Gastroesophageal sphincter (tissue), 4 donors: ENCODE measurements around the gene CTSE. TPM values are rescaled to one million over a fixed set of nuclear protein-coding genes. Genes with fewer than 3 reads are reported as not detected.

ENCODE experiments used
- ATAC-seq: fragments of 150-250 bp; one replicate; pipeline ENCODE4 v1.9.1; 2016; ENCODE audit warnings: mild to moderate bottlenecking, moderate library complexity
- H3K27ac ChIP-seq, 4 donors: fragments of 200-600 bp; sonication (generic) in 3 of 4; 1 replicate in 3 of 4; 2 replicates in 1 of 4; pipeline ENCODE4 v1.5.1; 2016 to 2019
- H3K27me3 ChIP-seq: fragments of 200-600 bp; sonication (generic); one replicate; pipeline ENCODE4 v1.5.1; 2019
- H3K36me3 ChIP-seq, 2 donors: fragments of 200-600 bp; sonication (generic); one replicate each; pipeline ENCODE4 v1.5.1; 2019; ENCODE audit warnings: control low read depth in 1 of 2
- H3K4me1 ChIP-seq, 3 donors: fragments of 200-600 bp; sonication (generic); 1 replicate in 2 of 3; 2 replicates in 1 of 3; pipeline ENCODE4 v1.5.1; 2016 to 2019; ENCODE audit warnings: control low read depth in 2 of 3
- H3K4me3 ChIP-seq, 2 donors: fragments of 200-600 bp; sonication (generic); one replicate each; pipeline ENCODE4 v1.5.1; 2019; ENCODE audit warnings: mild to moderate bottlenecking in 1 of 2, moderate library complexity in 1 of 2
- H3K9me3 ChIP-seq, 3 donors: fragments of 200-600 bp; sonication (generic); one replicate each; pipeline ENCODE4 v1.5.1; 2017 to 2019; ENCODE audit warnings: control low read depth in 2 of 3
- CTCF ChIP-seq, 4 experiments: fragments of 200-600 bp in 2 of 4; fragments of 450-650 bp in 2 of 4; sonication (generic) in 1 of 4; IDR thresholded peaks; one replicate each; pipeline ENCODE4 v1.5.1; 2017 to 2019; ENCODE audit warnings: antibody characterized with exemption in 4 of 4, mild to moderate bottlenecking in 2 of 4, moderate library complexity in 2 of 4
- EP300 ChIP-seq: sonication (generic); formaldehyde crosslinking; IDR thresholded peaks from one replicate; pipeline ENCODE4 v1.6.1; 2017; ENCODE audit warnings: antibody characterized with exemption, mild to moderate bottlenecking
- POLR2A ChIP-seq, 2 donors: fragments of 450-650 bp; IDR thresholded peaks; one replicate each; pipeline ENCODE4 v1.6.1; 2017; ENCODE audit warnings: antibody characterized with exemption in 2 of 2, mild to moderate bottlenecking in 2 of 2, moderate library complexity in 1 of 2
- POLR2AphosphoS5 ChIP-seq: sonication (generic); formaldehyde crosslinking; IDR thresholded peaks from one replicate; pipeline ENCODE4 v1.6.1; 2017; ENCODE audit warnings: antibody characterized with exemption
- WGBS, 2 donors: methylation state at CpG; one replicate each; pipeline ENCODE4 v1.1.5; 2018; ENCODE audit warnings: low coverage in 1 of 2; 5-methylcytosine and 5-hydroxymethylcytosine counted together
- total RNA-seq, 4 donors: library from RNA; depleted of rRNA; stranded (reverse); fragments of >200 nt; gene quantifications; one replicate each; pipeline ENCODE4 v1.1.0, GENCODE V29; 2016

Gene CTSE
- total RNA-seq, 4 donors from 2014 or later = not detected

DNA sequence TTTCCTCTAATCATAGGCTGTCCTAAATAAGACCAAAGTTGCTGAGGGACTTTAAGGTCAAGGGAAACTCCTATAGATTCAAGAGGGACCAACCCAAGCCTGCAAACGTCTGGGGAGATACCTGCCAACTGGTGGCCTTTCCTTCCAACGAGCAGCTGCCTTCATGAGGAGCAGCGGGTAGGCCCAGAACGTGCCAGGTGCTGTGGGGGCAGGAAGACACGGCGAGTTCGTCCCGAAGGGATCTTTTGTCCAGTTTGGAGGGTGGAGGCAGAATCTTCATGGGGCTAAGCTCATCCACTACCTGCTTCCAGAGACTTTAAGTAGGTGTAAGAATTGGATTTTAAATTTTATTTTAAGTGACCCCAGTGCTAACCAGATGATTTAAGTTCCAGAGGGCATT is 54.5 kb downstream of the CTSE start:
- Histone ChIP-seq H3K4me3 (no peak overlapping the region), H3K9me3 (no peaks in the 10 kb centered on the region), H3K27ac (no peak overlapping the region), H3K36me3 (no peaks in the 10 kb centered on the region), H3K27me3 (no peaks in the 10 kb centered on the region), H3K4me1 (no peaks in the 10 kb centered on the region)
- WGBS, 2 donors = 76 to 88% methylated on average over 7 to 8 of the region's 8 CpGs
- TF ChIP-seq EP300 (no peak), POLR2AphosphoS5 (no peak), CTCF (IDR thresholded peaks at IDR 0.05) (no peak), POLR2A (IDR thresholded peaks at IDR 0.05) (no peak)
- ATAC-seq = no peak

DNA sequence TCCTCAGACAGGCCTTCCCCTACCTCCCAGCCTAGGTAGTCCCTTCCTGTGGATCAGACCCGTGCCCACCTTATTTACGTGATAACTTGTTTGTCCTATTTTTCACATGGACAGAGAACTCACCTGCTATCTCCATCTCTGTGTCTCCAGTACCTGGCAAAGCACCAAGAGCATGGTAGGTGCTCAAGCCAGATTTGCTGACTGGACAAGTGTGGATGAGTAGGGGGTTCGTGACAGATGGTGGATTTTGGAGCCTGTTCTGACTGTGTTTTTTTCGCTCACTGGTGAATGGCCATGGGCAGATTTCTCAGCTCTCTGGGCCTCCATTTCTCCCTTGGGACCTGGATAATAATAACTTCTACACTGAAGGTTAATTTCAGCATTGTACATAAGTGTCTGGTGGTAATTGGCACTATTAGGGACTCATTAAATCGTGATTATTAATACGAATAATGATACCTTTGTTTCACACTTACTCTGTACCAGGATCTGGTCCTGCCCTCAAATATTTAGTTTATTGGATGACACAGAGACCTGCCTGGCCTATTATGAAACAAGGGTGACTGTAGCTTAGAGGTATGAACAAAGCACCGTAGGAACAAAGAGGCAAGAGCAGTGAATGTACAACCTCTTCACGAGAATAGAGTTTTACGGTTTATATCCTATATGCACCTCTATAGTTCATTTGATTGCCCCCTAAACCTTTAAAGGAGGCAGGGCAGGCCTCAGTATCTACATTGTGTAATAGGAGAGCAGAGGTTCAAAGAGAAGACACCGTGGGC is 56.0 kb downstream of the CTSE start:
- Histone ChIP-seq H3K4me1 (no peaks in the 10 kb centered on the region), H3K9me3 (no peaks in the 10 kb centered on the region), H3K27me3 (no peaks in the 10 kb centered on the region), H3K27ac (no peak overlapping the region), H3K36me3 (no peaks in the 10 kb centered on the region), H3K4me3 (no peak overlapping the region)
- no peak for ATAC-seq
- WGBS, 2 donors = 81 to 93% methylated on average over 7 to 10 of the region's 10 CpGs
- TF ChIP-seq POLR2A (IDR thresholded peaks at IDR 0.05) = no peak
- TF ChIP-seq POLR2AphosphoS5 = no peak
- TF ChIP-seq CTCF (IDR thresholded peaks at IDR 0.05) = no peak
- no peak for TF ChIP-seq EP300

GRCh38 chr1:205965036-205965884 is 58.4 kb downstream of the CTSE start:
- TF ChIP-seq EP300 (no peak), POLR2A (IDR thresholded peaks at IDR 0.05) (no peak)

GRCh38 chr1:205963352-205964155 is 60.1 kb downstream of the CTSE start:
- no peak for ATAC-seq

More at GRCh38 chr1:205965036-205965884, 58.4 kb downstream of the CTSE start:
- Histone ChIP-seq H3K36me3 (no peaks in the 10 kb centered on the region), H3K27me3 (peaks cover 9% of the 10 kb centered on the region), H3K4me1 (no peaks in the 10 kb centered on the region), H3K27ac (no peak overlapping the region), H3K4me3 (no peak overlapping the region), H3K9me3 (no peaks in the 10 kb centered on the region)
- 81 to 100% methylated on average over 3 to 10 of the region's 13 CpGs for WGBS, 2 donors
- no peak for ATAC-seq

More at GRCh38 chr1:205963352-205964155, 60.1 kb downstream of the CTSE start:
- H3K27ac ChIP-seq = no peak overlapping the region
- no peak overlapping the region for H3K4me3 ChIP-seq
- H3K36me3 ChIP-seq = no peaks in the 10 kb centered on the region
- no peaks in the 10 kb centered on the region for H3K4me1 ChIP-seq
- WGBS, 2 donors = 79 to 89% methylated on average over 9 to 11 of the region's 16 CpGs
- peaks cover 23% of the 10 kb centered on the region for H3K27me3 ChIP-seq
- TF ChIP-seq POLR2AphosphoS5 = no peak
- no peak for TF ChIP-seq CTCF (IDR thresholded peaks at IDR 0.05)
- H3K9me3 ChIP-seq = no peaks in the 10 kb centered on the region
